GM23248 (cell line): Measurements from ENCODE around the gene LZIC.

Experiments
- EZH2 ChIP-seq: fragments of 200-600 bp; sonication (generic); IDR thresholded peaks from 2 replicates; pipeline ENCODE4 v1.6.1; 2018; ENCODE audit warnings: antibody characterized with exemption, mild to moderate bottlenecking; ENCODE audit not compliant: insufficient read depth, poor library complexity, severe bottlenecking
- EZH2phosphoT487 ChIP-seq: fragments of 200-600 bp; sonication (generic); IDR thresholded peaks from 2 replicates; pipeline ENCODE4 v1.6.1; 2018; ENCODE audit warnings: antibody characterized with exemption, moderate library complexity, mild to moderate bottlenecking, low read depth; ENCODE audit not compliant: insufficient read depth

DNA sequence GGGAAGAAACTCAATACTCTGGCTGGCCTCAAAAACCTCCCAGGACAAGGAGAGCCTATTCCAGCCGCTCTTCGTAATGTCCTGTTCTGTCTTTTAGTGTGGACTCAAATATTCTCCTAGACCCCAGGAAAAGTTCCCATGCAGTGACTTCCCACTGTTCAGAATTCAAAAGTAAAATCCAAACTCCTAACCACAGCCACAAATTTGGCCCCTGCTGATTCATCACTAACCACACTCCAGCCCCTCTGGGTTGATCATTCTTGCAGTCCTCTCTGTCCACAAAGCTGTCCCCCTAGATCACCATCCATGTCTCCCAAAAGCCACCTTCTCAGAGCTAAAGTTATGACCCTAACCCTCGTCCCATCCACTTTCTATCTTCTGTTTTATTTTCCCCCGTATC is 38.2 kb downstream of the LZIC start:
- no peak for TF ChIP-seq EZH2phosphoT487
- no peak for TF ChIP-seq EZH2
